AG04450 (cell line): ENCODE data around the gene INTS15. TPM values are rescaled to one million over a fixed set of nuclear protein-coding genes. Genes with fewer than 3 reads are reported as not detected.

Experiments used
- CTCF ChIA-PET: fragments of 300-600, 350-600 bp; formaldehyde crosslinking; extraction: SDS; loops from one replicate; lab custom pipeline; 2022; ENCODE audit warnings: antibody characterized with exemption, inconsistent platforms; lab: Charles Lee
- POLR2A ChIA-PET: fragments of 350-600 bp; formaldehyde crosslinking; extraction: SDS; loops from one replicate; lab custom pipeline; 2021; ENCODE audit warnings: antibody characterized with exemption, inconsistent platforms; lab: Yijun Ruan, JAX
- DNase-seq: peaks from one replicate; pipeline ENCODE4 v3.0.0-alpha.2; 2011; ENCODE audit warnings: low read depth, low spot score
- H3K27ac ChIP-seq: one replicate; pipeline ENCODE4 v1.5.1; 2012; ENCODE audit warnings: low read depth, low read length, control low read depth
- H3K27me3 ChIP-seq: one replicate; pipeline ENCODE4 v1.6.0; 2012; ENCODE audit warnings: low read length; ENCODE audit not compliant: control insufficient read depth, insufficient read depth
- H3K4me3 ChIP-seq: 2 replicates; pipeline ENCODE4 v1.5.1; 2011; ENCODE audit warnings: mild to moderate bottlenecking, low read depth, low read length, control low read depth
- H3K9me3 ChIP-seq: 2 replicates; pipeline ENCODE4 v1.5.1; 2012; ENCODE audit warnings: low read length; ENCODE audit not compliant: control insufficient read depth, insufficient read depth
- polyA plus RNA-seq: library from polyadenylated mRNA; depleted of rRNA; stranded (reverse); fragments of >200 nt; gene quantifications from 2 replicates; pipeline ENCODE4 v1.2.3, GENCODE V29; 2011
- TF ChIP-seq, protein P1 (sequence below): IDR thresholded peaks from 2 replicates; pipeline ENCODE4 v1.5.1; 2011; ENCODE audit warnings: low read depth, low read length, control low read depth, inconsistent platforms

The INTS15 gene
- polyA plus RNA-seq, 1 experiment = 17.1 TPM

DNA sequence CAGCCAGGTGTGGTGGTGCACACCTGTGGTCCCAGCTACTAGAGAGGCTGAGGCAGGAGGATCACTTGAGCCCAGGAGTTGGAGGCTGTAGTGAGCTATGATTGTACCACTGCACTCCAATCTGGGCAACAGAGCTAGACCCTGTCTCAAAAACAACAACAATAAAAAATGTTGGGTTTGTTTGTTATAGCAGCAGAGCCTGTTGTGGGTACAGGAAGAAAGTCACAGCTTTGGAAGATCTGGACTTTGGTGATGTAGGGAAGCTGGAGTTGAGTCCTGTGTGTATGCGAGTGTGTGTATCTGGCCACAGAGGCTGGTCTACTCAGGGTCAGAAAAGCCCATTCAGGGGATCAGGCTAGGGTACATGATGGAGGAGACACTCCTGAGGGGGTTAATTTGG is 42.4 kb upstream of the INTS15 start:
- POLR2A ChIA-PET = no interaction called here
- Histone ChIP-seq H3K27ac (no peak overlapping the region), H3K27me3 (peaks cover 2% of the 10 kb centered on the region), H3K4me3 (no peak overlapping the region), H3K9me3 (no peaks in the 10 kb centered on the region; the same call in 1 of the 2 replicates)
- CTCF ChIA-PET = interaction anchor here (0.6 to 2.0 kb wide), 3 partner anchors 12 to 31 kb away, joined by 3 to 16 read pairs (median 5); no protein-coding TSS in a partner anchor
- TF ChIP-seq, protein P1, sequence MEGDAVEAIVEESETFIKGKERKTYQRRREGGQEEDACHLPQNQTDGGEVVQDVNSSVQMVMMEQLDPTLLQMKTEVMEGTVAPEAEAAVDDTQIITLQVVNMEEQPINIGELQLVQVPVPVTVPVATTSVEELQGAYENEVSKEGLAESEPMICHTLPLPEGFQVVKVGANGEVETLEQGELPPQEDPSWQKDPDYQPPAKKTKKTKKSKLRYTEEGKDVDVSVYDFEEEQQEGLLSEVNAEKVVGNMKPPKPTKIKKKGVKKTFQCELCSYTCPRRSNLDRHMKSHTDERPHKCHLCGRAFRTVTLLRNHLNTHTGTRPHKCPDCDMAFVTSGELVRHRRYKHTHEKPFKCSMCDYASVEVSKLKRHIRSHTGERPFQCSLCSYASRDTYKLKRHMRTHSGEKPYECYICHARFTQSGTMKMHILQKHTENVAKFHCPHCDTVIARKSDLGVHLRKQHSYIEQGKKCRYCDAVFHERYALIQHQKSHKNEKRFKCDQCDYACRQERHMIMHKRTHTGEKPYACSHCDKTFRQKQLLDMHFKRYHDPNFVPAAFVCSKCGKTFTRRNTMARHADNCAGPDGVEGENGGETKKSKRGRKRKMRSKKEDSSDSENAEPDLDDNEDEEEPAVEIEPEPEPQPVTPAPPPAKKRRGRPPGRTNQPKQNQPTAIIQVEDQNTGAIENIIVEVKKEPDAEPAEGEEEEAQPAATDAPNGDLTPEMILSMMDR = no peak
- DNase-seq = no peak

DNA sequence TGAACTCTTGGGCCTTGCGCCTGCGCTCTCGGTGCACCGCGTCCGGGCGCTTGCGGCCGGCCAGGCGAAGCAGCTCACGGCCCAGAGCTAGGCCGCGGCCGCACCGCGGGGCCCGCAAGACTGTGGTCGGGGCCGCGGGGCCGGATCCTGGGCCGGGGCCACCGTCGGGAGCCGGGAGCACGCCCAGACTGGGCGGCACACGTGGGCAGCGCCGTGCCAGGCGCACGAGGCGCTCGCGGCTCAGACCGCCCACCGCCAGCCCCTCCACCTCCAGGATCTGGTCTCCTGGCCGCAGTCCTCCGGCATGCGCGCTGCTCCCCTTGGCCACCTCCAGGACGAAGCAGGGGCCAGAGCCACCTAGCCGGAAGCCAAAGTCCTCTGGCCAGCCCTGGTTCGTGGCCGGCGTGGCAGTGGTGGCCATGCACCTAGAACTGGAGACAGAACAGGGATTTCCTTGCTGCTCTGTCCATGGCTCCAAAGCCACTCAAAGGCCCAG is 38.8 kb upstream of the INTS15 start, which contains the start of gene GRID2IP:
Gene GRID2IP, minus strand, starts transcription at position 446 of the 496 bp plus-strand sequence. Its CDS starts 25 bp downstream, at position 421.
- TF ChIP-seq, protein P1 = no peak
- ChIA-PET POLR2A (no interaction called here), CTCF (no interaction called here)
- peaks cover 3% of the 10 kb centered on the region for H3K27me3 ChIP-seq
- H3K4me3 ChIP-seq = no peak within 1 kb of the TSS
- H3K27ac ChIP-seq = no peak within 1 kb of the TSS
- no peak for DNase-seq
- H3K9me3 ChIP-seq = no peaks in the 10 kb centered on the region; the same call in 1 of the 2 replicates

DNA sequence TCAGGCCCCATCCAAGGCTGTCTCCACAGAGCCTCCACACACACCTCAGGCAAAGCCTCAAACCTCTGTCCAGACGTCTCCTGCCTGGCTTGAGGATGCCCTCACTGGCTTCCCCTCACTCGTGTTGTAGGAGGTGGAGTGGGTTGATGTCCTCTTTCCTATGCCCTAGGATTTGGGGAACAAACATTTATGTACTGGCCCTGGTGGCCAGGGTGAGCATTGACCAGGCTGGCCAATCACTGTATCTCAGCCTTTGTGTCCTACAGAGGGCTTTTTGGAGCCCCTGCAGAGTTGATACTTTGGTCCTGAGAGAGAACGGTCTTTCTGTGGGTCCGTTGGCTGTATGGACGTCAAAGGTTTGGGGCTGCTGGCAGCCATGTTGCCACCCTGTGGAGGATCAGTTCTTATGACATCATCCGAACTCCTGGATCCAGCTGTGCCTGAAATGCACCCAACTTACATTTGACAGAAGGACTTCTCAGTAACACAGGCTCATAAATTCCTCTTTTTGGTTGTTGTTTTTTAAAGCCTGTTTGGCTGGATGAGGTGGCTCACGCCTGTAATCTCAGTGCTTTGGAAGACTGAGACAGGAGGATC is 36.3 kb upstream of the INTS15 start:
- ChIA-PET CTCF (no interaction called here), POLR2A (no interaction called here)

DNA sequence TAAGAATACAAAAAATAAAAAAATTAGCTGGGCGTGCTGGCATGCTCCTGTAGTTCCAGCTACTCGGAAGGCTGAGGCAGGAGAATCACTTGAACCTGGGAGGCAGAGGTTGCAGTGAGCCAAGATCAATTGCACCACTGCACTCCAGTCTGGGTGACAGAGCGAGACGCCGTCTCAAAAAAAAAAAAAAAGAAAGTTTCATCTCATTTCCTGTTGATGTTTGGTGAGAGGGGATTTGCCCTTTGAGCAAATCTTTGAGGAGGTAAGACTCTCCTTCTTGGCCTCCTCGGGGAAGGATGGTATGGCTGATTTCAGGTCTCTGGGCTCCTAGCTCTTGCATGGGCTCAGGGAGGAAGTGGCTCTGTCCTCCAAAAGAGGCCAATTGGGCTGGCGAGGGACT is 35.0 kb upstream of the INTS15 start:
- H3K4me3 ChIP-seq = no peak overlapping the region
- peaks cover 3% of the 10 kb centered on the region for H3K27me3 ChIP-seq
- ChIA-PET POLR2A (no interaction called here), CTCF (interaction anchor here (0.6 to 1.7 kb wide), 3 partner anchors 19 to 39 kb away, joined by 3 to 4 read pairs (median 4); no protein-coding TSS in a partner anchor)
- TF ChIP-seq, protein P1 = no peak
- H3K27ac ChIP-seq = no peak overlapping the region
- no peaks in the 10 kb centered on the region; the same call in 1 of the 2 replicates for H3K9me3 ChIP-seq
- DNase-seq = no peak

More for the DNA sequence above, 36.3 kb upstream of the INTS15 start:
- no peak for DNase-seq
- Histone ChIP-seq H3K27me3 (peaks cover 3% of the 10 kb centered on the region), H3K27ac (no peak overlapping the region), H3K9me3 (no peaks in the 10 kb centered on the region; the same call in 1 of the 2 replicates), H3K4me3 (no peak overlapping the region)
- TF ChIP-seq, protein P1 = 0 out of 2 replicates have a peak, but pooled peaks have one; percentile 3

DNA sequence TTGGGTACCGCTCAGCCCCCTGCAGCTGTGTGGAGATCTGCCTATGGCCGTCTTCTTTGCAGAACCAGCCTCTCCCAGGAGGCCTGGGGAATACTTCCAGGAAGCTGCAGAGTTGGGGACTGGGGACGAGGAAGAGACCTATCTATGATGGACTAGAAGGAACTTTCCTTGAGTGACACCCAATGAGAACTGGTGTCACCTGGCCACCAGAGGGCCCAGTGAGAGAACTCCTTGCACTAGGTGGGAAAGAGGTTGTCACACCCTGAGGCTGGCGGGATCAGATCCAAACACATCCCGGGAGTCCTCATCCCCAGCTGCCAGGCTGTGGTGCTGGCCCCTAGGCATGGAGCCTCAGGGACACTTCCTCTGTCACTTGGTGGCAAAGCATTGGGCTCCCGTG is 33.6 kb upstream of the INTS15 start:
- DNase-seq = no peak
- ChIA-PET POLR2A (no interaction called here), CTCF (no interaction called here)
- no peak overlapping the region for H3K27ac ChIP-seq
- H3K4me3 ChIP-seq = no peak overlapping the region
- H3K9me3 ChIP-seq = no peaks in the 10 kb centered on the region; the same call in 1 of the 2 replicates
- peaks cover 3% of the 10 kb centered on the region for H3K27me3 ChIP-seq
- TF ChIP-seq, protein P1 = no peak
